CD4-positive, alpha-beta T cell treated with Interleukin-21 for 1 hour (primary cell): ENCODE measurements around the gene APOB.

Experiments used
- DNase-seq: peaks from one replicate; pipeline ENCODE4 v3.0.0-alpha.2; 2020

APOB gene, protein sequence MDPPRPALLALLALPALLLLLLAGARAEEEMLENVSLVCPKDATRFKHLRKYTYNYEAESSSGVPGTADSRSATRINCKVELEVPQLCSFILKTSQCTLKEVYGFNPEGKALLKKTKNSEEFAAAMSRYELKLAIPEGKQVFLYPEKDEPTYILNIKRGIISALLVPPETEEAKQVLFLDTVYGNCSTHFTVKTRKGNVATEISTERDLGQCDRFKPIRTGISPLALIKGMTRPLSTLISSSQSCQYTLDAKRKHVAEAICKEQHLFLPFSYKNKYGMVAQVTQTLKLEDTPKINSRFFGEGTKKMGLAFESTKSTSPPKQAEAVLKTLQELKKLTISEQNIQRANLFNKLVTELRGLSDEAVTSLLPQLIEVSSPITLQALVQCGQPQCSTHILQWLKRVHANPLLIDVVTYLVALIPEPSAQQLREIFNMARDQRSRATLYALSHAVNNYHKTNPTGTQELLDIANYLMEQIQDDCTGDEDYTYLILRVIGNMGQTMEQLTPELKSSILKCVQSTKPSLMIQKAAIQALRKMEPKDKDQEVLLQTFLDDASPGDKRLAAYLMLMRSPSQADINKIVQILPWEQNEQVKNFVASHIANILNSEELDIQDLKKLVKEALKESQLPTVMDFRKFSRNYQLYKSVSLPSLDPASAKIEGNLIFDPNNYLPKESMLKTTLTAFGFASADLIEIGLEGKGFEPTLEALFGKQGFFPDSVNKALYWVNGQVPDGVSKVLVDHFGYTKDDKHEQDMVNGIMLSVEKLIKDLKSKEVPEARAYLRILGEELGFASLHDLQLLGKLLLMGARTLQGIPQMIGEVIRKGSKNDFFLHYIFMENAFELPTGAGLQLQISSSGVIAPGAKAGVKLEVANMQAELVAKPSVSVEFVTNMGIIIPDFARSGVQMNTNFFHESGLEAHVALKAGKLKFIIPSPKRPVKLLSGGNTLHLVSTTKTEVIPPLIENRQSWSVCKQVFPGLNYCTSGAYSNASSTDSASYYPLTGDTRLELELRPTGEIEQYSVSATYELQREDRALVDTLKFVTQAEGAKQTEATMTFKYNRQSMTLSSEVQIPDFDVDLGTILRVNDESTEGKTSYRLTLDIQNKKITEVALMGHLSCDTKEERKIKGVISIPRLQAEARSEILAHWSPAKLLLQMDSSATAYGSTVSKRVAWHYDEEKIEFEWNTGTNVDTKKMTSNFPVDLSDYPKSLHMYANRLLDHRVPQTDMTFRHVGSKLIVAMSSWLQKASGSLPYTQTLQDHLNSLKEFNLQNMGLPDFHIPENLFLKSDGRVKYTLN (N-terminal part only)

DNA sequence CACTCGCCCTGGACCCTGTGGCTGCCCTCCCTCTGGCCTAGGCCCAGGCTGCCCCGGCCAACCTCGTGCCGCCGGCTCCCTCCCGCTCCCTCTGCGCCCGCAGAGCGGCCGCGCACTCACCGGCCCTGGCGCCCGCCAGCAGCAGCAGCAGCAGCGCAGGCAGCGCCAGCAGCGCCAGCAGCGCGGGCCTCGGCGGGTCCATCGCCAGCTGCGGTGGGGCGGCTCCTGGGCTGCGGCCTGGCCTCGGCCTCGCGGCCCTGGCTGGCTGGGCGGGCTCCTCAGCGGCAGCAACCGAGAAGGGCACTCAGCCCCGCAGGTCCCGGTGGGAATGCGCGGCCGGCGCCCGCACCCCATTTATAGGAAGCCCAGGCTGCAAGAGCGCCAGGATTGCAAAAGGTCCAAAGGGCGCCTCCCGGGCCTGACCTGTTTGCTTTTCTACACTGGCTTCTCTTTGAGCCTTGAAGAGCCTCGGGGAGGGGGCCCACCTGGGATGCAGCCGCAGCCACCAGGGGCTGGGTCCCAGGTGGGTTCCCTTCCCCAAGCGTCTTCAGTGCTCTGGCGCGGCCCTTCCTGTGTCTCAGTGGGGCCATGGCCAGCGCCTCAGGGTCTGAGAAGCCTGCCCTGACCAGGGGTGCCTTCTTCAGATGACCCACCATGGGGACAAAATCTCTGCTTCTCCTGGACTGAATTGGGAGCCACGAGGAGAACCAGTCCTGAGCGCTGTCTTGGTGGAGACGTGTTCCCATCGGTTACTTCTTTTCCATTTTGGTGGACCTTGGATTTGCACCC, at the start of gene APOB:
APOB (minus strand) TSS at position 330 of the 789 bp plus-strand sequence; CDS start at position 202, 128 bp downstream.
- no peak for DNase-seq

DNA sequence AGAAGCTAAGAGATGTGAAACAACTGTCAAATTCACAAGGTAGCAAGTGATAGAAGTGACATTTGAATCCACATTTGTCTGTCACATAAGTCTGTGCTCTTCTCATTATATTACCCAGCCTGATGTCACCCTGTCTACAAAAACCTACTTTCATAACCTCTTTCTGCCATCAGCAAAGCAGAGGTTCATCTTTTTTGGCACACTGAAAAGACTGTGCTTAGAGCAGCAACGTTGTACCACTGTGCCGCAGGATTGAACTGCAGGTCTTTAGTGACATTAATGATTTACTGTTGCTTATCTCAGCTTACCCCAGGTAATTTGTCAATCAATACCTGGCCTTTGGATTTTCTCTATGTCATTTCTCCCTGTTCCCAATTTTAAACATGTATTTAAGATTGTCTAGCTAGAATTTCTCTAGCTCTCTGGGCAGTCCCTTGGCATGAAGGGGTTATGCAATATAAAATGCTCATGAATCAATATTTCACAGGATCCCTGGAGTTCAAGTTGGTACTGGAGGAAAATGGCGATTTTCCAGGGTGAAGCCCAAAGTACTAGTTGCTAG, 48.5 kb upstream of the APOB start:
- DNase-seq: no peak

DNA sequence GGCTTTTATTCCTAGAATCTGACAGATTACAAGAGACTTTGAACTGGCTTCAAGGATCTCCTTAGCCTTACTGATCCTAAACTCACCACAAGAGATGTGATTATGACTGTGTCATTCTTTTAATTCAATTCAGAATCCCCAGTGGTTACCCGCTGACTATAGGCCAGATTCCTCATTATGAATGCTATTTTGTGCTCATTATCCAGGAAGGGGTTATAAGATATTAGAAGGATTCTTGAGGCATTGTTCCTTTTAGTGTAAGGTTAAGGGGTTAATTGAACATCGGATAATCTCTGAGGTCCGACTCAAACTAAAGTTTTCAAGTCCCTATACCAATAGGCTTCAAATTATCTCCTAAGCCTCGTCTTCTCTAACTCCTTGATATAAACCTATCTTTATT, 40.5 kb upstream of the APOB start:
- DNase-seq: no peak

DNA sequence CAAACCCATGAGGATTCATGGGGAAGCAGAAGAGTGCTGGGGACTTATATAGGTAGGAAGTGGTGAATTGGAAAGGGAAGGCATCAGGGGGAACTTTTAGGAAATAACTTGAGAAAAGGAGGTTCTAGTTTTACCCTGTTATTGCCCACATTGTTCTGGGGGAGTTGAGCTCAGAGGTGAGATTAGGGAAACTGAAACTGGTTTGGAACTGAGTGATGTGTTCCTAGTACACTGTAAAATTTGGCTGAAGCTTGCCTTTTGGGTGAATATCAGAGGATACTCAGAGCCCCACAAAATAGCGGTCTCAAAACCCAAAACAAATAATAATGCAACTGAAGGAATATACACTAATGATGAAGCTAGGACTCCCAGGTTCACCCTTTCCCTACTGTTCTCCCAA, 39.6 kb upstream of the APOB start:
- no peak for DNase-seq

DNA sequence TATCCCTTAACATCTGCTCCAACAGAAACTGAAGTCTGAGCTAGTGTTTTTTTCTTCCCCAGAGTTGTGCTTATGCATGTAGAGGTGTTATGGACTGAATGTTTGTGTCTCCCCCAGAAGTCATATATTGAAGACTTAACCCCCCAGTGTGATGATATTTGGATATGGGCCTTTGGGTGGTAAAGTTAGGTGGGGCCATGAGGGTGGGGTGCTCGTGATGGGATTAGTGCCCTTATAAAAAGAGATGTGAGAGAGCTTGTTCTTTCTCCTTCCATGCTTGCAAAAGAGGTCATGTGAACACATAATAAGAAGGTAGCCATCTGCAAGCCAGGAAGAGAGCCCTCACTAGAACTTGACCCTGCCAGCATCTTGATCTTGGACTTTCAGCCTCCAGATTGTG, 34.4 kb upstream of the APOB start:
- no peak for DNase-seq

DNA sequence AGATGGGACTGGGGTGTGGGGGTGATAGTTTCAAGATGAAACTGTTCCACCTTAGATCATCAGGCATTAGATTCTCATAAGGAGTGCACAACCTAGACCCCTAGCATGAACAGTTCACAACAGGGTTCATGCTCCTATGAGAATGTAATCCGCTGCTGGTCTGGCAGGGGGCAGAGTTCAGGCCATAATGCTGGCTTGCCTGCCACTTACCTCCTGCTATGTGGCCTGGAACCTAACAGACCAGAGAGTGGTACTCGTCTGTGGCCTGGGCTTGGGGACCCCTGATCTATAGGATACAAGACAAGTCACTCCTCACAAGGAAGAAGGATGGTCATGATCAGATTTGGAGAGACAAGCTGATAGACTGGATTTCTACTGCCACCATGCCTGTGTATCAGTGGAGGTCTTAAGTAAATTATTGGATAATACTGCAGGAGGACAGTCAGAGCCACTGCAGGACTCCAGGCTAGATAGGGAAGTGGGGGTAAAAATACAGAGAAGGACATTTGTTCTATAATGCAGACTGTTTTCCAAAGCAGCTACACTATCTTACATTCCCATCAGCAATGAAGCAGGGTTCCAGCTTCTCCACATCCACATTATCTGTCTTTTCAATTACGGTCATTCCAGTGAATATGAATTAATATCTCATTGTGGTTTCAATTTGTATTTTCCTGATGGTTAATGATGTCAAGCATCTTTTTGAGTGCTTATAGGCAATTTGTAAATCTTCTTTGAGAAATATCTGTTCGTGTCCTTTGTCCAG, 28.8 kb upstream of the APOB start:
- DNase-seq: no peak

DNA sequence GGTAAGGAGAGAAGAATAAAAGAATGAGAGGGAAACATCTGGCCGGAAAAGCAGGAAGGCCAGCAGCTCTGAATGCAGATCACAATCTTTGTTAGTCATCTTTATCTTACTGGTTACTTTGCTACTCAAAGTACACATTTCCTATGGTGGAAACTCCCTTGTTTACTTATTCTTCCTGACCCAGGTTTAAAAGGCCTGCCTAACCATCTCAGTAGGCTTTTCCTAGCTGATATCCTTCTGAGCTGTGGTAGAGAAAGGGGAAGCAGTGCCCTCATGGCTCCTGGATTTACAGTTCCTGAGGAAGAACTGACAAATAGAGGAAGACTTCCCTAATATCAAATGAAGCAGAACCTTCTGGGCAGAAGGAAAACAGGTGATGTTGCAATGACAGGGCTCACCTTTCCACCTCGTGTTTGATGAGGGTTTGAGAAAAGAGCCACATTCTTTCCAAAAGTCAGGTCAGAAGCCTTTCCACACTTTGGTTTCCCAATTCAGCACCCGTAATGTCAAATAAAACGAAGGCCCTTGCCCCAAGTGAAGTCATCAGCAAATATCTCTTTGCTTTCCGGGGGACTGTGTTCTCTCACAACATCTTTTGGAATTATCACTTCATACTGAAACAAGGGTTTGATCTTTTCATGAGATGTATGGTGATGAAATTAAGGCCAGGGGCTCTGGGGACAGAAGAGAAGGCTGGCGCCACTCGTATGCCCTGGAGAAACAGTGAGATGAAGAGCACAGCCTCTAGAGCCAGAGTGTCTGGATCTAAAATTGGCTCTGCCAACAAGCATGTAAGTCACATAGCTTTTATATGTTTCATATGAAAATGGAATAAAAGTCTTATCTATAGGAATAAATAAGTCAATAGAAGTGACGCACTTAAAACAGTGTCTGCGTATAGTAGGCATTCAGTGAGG, 26.7 kb upstream of the APOB start:
- DNase-seq: no peak

DNA sequence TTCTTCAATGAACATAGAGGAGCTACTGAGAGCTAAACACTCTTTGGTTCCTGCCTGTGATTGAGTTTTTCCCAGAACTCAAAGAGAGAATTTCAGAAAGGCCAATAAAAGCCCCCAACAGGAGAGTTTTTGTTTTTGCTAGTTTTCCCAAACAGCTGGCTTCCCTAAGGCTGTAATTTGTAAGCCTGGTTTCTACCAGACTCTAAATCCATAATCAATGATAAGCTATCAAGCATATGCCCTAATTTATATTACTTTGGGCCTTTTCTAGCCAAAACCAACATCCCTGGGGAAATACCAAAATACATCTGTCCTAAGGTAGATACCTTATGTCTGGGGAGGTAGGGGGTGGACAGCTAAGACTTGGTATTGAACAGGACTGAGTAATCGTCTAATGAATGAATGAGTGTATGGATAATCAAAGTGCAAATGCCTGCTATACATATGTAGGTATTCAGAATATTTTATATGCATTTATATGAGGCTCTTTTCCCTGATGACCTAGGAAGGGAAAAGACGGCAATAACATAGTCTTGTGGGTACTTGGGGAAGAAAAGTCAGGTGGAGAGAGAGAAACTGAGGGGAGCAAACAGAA, 26.0 kb upstream of the APOB start:
- DNase-seq: no peak

DNA sequence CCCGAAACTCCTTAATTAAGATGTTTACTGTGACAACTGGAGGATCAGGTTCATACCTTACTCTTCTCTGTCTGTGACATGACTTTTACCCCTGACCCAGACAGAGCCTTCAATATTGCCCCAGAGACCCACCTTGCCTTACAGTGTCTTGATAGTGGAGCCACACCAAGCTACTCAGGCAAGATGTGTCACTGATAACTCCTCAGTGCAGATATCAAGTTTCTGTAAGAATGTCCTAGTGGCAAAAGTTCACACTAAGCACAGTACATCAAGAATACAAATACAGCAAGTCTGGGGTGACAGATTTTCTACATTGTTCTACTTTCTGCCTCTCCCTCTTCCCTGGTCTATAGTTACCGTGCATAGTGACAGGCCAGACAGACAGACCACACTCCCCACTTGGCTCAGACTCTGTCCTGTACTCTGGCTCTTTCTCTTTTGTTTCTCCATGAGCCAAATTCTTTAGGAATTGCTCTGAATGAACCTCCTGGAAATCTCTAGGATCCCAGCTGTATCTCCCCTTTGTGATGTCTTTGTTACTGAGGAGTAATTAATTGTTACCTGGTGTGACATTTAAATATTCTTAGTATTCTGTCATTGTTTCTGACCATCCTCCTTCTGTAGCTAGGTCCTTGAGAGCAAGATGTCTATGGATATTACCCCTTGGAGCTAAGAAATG, 24.1 kb upstream of the APOB start:
- DNase-seq: no peak

DNA sequence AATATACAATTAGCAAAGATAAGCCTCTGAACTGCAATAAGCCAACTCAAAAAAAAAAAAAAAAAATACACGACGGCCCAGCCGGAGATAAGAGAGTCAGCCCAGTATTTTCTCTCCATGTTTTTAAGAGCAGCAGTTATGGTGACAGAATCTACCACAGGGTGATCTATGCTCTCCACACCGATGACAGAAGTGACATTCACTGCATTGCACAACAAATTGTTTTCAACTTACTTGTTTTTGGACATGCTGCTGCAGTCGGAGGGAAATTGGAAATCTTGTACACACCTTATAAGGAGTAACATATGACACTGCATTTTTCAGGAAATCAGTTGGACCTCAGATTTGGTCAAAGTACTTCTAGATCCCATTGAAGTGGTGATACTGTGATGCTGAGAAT, 23.3 kb upstream of the APOB start:
- no peak for DNase-seq

DNA sequence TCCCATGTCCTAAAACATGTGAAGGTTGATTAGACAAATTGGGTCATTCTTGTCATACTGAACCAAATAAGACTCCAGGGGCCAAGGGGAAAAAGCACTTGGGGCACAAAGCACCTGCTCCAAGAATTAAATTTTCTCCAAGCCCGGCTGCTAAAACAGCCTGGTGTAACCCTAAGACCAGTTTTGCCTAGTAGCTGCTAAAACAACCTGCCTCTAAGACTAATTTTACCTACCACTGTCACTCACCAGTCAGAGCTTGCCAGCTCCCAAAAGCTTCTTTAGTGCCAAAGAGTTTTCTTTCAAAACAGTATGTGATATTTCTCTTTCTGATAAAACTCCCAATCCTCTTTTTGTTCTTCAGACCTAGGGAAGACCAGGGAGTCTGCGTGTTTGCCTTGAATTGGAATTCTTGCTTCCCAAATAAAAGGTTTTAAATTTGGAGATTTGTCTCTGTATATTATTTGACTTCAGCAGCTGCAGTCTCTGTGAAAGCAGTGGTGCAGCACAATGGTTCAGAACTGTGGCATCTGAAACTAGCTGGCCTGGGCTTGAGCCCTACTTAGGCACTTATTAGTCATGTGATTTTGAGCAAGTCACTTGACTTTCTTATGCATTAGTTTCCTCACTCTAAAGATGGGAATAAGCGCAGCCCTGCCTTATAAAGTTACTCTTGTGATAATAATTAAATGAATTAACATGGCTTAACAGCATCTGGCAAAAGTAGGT, 16.2 kb upstream of the APOB start:
- no peak for DNase-seq

DNA sequence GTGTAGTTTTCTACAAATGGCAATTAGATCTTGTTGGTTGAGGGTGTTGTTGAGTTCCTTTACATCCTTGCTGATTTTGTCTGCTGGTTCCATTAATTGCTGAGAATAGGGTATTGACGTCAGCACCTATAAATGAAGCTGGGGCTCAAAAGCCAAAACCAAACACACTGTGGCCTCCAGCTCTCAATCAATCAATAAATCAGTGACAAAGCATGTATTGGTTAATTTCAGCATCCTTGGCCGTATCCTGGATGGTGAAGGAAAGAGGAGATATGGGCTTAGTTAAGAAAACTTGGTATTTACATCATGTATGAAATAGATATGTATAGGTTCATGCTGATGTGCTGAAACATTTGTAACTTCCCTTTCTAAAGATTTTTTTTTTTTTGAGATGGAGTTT, 13.2 kb upstream of the APOB start:
- DNase-seq: no peak

DNA sequence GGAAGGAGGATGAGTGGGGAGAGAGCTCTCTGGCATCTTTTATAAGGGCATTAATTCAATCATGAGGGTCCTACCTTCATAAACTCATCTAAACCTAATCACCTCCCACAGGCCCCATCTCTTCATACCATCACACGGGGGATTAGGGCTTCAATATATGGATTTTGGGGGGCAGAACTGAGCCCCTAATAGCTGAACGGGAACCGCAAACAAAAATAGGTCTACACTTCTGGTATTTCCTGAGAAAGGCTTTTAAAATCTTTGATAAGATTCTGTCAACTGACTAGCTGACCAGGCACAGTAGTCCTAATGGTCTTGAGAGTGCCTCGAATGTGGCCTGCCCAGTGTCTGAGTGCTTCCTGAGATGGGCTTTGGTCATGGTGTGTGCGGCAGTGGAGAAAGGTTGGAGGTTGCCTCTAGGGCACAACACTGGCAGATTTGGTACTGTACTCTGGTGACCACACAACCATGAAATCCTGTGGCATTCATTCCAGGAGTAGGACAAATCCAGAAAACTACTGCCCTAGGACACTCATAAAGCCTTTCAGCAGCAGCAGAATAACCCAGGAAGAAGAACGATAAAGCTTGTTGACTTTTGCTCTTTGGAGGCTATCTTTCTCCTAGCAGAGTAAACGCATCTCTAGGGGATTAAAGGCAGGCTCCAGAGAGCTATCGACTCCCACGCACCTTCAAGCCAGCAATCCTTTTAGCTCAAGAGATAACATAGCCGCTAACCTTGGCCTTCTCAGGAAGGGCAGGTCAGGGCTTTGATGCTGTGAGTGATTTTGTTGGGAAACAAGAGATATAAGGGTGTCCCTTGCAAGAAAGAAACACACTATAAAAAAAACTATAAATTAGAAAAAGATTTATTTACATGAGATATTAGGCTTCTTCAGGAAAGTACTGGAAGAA, 12.3 kb upstream of the APOB start:
- DNase-seq: no peak

DNA sequence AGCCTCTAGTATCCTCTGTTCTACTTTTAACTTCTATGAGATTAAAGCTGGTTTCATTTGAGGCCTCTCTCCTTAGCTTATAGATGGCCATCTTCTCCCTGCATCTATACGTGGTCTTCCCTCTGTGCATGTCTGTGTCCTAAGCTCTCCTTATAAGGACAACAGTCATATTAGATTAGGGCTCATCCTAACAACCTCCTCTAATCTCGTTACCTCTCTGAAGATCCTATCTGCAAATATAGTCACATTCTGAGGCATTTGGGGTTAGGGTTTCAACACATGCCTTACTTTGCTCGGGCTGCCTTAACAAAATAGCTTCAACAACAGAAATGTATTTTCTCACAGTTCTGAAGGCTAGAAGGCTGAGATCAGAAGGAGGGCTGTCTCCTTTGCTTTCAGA, 11.6 kb upstream of the APOB start:
- DNase-seq: no peak

DNA sequence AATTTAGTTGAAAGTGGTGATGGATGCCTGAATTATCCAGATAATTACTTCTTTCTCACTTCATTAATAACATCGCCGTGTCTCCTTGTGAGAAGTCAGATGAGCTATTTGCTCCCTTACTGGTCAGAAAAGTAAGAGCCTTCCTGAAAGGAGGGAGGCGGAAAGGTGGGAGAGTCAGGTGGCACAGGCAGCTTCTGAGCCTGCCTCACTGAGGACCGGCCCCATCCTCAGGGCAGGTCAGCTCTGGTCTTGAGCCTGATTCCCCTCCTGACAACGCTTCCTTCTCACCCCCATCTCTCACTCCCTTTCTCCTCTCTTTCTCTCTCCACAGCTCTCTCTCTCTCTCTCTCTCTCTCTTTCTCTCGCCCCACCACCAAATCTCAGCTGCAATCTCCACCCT, 10.1 kb upstream of the APOB start:
- DNase-seq: no peak

DNA sequence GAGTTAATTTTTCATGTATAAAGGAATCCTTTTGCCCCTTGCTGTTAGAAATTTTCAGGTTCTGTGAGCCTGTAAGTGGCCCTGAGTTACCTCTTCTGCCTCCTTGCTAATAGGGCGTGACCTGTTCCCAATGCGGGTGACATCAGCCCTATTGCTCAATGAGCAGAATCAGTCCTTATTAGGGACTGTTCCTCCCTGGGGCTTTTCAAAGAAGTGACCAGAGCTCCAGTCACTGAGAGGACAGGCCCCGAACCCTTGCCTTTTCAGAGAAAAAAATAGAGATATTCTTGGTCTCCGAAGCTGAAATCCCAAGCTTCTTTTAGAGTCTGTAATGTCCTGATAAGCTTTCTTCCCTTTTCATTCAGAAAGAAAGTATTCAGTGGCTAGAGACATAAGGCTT, 8.2 kb upstream of the APOB start:
- DNase-seq: no peak

DNA sequence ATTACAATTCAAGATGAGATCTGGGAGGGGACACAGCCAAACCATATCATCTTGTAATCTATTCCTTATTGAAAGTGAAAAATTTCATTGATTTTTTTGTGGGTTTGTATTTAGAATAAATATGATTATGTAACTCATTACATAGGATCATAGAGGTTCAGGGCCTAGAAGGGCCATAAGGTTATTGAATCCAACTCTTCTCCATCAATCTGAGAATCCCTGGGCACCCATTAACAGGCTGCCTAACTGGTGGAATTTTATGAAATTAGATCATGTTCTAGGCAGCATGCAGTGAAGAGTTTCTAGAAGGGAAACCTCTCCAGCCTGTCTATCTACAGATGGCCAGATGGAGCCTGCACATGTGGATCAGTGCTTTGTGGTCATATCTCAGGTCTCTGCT, 6.3 kb upstream of the APOB start:
- no peak for DNase-seq
